Left colon (tissue), 2 donors: ENCODE data around the gene FTL. TPM values are rescaled to one million over a fixed set of nuclear protein-coding genes. Genes with fewer than 3 reads are reported as not detected.

Experiments used
- ATAC-seq: fragments of 200-7000 bp; cut with Tn5 transposase; one replicate; pipeline ENCODE4 v1.9.1; 2020; ENCODE audit warnings: mild to moderate bottlenecking, moderate library complexity
- DNase-seq, 2 donors: peaks; one replicate each; pipeline ENCODE4 v3.0.0-alpha.2; 2020
- intact Hi-C, 2 donors: fragments of 100-400 bp; cut with DNase I in 1 of 2; cut with micrococcal nuclease in 1 of 2; formaldehyde crosslinking; loops; one replicate each; pipeline versions ENCODE4 v1.11.2 to v1.14.0; 2022; cut with DNase I, micrococcal nuclease
- total RNA-seq, 2 donors: library from RNA; stranded (reverse); fragmentation: NEBNext Ultra II Directional; extraction: Animal tissue kit (Norgen Biotek cat#: 25700); gene quantifications; one replicate each; pipeline ENCODE4 v1.2.1, GENCODE V29; 2021
- donor health status: DM: no; HTN: no; CAD: no.
- donor health status: DM: yes; HTN: yes; CAD: no.

FTL gene
- total RNA-seq, 2 donors from 2014 or later = 931 to 1,901 TPM

- DNase-seq (no peak), ATAC-seq (no peak)
- intact Hi-C loops = loop anchor here in 1 of 2 donors (10.0 kb wide), 1 partner anchor 88 kb away; the partner anchor contains the start of gene PPP1R15A
Observed at GRCh38 chr19:48962849-48963165, 2.3 kb upstream of the FTL start.

- intact Hi-C loops = loop anchor here in 1 of 2 donors (10.0 kb wide), 1 partner anchor 89 kb away; the partner anchor contains the start of gene PPP1R15A
- peak; percentile 85 to 86 for DNase-seq
- peak; percentile 28 for ATAC-seq
Observed at GRCh38 chr19:48963371-48964204, 1.5 kb upstream of the FTL start.

DNA sequence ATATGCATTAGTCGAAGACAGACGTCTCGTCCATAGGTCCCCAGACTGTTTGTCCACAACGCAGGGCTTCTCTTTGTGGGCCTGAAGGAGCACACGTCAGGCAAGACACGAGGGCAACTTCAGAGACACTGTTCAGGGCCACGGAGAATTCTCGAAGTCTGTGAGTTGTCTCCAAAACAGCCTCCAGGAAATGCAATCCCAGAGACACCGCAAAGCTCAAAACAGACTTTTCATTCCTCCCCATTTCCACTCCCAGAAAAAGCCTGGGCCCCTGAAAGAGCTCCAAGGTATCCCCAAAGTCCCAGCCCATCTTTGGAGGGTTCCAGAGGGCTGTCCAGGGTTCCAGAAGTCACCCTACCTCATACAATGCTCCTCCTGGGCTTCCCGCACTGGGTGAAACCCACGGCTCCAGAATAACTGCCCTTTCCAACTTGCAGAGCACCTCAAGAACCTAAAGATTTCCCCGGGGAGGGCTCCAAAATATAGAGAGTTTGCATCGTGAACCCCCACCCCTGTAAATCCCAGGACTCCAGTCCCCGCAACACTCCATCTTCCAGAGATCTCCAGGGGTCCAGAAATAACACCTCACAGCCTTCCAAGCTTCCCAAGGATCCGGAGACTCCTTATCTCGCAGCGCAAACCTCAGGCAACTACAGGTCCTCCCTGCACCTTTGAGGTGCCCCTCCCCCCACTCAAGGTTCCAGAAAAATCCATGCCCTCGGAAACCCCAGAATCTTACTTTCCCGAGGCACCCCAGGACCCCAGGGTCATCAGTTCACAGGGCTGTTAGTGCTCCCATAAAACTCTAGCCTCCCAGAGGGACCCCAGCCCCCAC lies 687 bp upstream of the FTL start:
- ATAC-seq = no peak
- DNase-seq = no peak
- intact Hi-C loops = loop anchor here in 1 of 2 donors (10.0 kb wide), 1 partner anchor 90 kb away; the partner anchor contains the start of gene PPP1R15A

DNA sequence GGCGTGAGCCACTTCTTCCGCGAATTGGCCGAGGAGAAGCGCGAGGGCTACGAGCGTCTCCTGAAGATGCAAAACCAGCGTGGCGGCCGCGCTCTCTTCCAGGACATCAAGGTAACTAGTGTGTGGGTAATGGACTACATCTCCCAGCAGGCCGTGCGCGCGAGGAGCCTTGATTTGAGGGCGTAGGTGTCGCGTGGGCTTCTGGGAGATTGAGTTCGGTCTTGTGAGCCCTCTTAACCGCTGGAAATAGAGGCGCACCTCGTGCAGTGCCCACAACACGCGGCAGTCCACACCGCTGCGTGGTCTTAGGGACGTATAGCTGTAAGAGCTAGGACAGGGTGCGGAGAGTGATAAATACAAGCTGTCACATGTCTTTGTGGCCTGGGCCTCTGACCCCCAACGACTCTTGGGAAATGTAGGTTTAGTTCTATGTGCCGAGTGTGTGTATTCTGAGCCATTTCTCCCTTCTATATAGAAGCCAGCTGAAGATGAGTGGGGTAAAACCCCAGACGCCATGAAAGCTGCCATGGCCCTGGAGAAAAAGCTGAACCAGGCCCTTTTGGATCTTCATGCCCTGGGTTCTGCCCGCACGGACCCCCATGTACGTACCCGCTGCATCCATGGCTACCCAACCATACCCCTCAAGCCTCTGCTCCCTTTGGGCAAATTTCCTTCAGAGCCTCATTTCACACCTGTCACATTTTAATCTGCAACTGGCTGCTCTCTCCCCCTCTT lies 864 bp downstream of the FTL start:
- peak; percentile 90 to 93 for DNase-seq
- peak; percentile 41 for ATAC-seq
- intact Hi-C loops = loop anchor here in 1 of 2 donors (10.0 kb wide), 1 partner anchor 91 kb away; the partner anchor contains the start of gene PPP1R15A

- no peak for ATAC-seq
- intact Hi-C loops = loop anchor here in 1 of 2 donors (10.0 kb wide), 1 partner anchor 92 kb away; the partner anchor contains the start of gene PPP1R15A
- peak in 1 of 2 donors; percentile 28 for DNase-seq
Observed at GRCh38 chr19:48966541-48967345, 1.6 kb downstream of the FTL start.

- DNase-seq (peak in 1 of 2 donors; percentile 69), ATAC-seq (no peak)
- intact Hi-C loops = loop anchor here in 1 of 2 donors (10.0 kb wide), 1 partner anchor 93 kb away; the partner anchor contains the start of gene PPP1R15A
Observed at GRCh38 chr19:48967346-48968178, 2.5 kb downstream of the FTL start.

GRCh38 chr19:48968179-48968661 lies 3.1 kb downstream of the FTL start:
- no peak for ATAC-seq
- intact Hi-C loops = loop anchor here in 1 of 2 donors (10.0 kb wide), 1 partner anchor 93 kb away; the partner anchor contains the start of gene PPP1R15A
- DNase-seq = no peak

- DNase-seq = no peak
- intact Hi-C loops = loop anchor here in 1 of 2 donors (10.0 kb wide), 1 partner anchor 94 kb away; the partner anchor contains the start of gene PPP1R15A
- no peak for ATAC-seq
Observed at GRCh38 chr19:48968813-48969218, 3.7 kb downstream of the FTL start.

- intact Hi-C loops = loop anchor here in 1 of 2 donors (5.0 to 10.0 kb wide), 2 partner anchors 95 to 177 kb away; partner anchors contain the start of gene PPP1R15A
- ATAC-seq (no peak), DNase-seq (no peak)
Observed at GRCh38 chr19:48969276-48970138, 4.4 kb downstream of the FTL start.

GRCh38 chr19:48970139-48970766 lies 5.1 kb downstream of the FTL start:
- DNase-seq (no peak), ATAC-seq (no peak)
- intact Hi-C loops = loop anchor here in 1 of 2 donors (5.0 kb wide), 1 partner anchor 178 kb away; no protein-coding TSS in a partner anchor

- DNase-seq = peak; percentile 61 to 93
- peak; percentile 61 for ATAC-seq
- intact Hi-C loops = loop anchor here in 1 of 2 donors (5.0 kb wide), 1 partner anchor 179 kb away; no protein-coding TSS in a partner anchor
Observed at GRCh38 chr19:48970923-48971395, 5.8 kb downstream of the FTL start.

GRCh38 chr19:48975947-48976847 lies 11.1 kb downstream of the FTL start:
- peak in 1 of 2 donors; percentile 33 for DNase-seq

DNA sequence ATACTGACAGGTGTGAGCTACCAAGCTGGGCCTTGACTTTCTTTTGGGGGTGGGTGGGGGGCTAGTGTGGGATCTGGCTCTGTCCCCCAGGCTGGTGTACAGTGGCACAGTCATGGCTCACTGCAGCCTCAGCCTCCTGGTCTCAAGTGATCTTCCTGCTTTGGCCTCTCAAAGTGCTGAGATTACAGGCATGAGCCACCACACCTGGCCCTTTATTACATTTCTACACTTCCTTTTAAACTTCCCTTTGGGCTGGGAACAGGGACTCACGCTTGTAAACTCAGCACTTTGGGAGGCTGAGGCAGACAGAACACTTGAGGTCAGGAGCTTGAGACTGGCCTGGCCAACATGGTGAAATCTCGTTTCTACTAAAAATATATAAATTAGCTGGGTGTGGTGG lies 12.0 kb downstream of the FTL start:
- intact Hi-C loops = no loop called here

More at GRCh38 chr19:48975947-48976847, 11.1 kb downstream of the FTL start:
- peak; percentile 16 for ATAC-seq
- intact Hi-C loops = no loop called here

DNA sequence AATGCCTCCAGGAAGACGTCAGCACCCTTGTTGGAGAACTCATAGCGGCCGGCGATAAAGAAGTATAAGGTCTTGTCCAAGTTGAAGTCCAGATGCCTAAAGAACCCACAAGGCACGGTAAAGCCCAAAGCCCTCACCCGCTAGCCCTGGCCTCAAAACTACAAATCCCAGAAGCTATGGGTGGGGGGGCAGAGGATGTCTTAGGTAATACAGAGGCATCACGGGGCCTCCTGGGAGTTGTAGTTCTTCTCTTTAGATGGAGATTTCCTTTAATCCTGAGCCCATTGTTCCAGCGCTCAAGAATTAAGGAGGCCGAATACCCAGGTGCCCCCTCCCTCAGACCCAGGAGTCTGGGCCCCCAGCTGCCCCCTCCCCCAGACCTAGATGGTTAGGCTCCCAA lies 17.2 kb downstream of the FTL start:
- ATAC-seq = no peak
- DNase-seq = no peak
- intact Hi-C loops = no loop called here

More for the DNA sequence above, 12.0 kb downstream of the FTL start:
- ATAC-seq = peak; percentile 55
- DNase-seq = no peak
